ENCODE measurements around the gene DBP. TPM values are rescaled to one million over a fixed set of nuclear protein-coding genes. Genes with fewer than 3 reads are reported as not detected.

Gene DBP
- total and polyA plus RNA-seq, 4 donors: 6.8 to 16.8 (median 9.8) TPM

GRCh38 chr19:48625891-48626327, 11.3 kb downstream of the DBP start:
- Histone ChIP-seq H3K4me1 (ENCODE audit: control insufficient read depth in 5 of 5, insufficient read depth in 5 of 5, low read length in 5 of 5) (peaks cover 3 to 29% (median 9%) of the 10 kb centered on the region in 5 donors), H3K4me3 (no peak overlapping the region), H3K9me3 (ENCODE audit: control insufficient read depth in 4 of 4, insufficient read depth in 3 of 4, low read length in 3 of 4) (no peaks in the 10 kb centered on the region), H3K36me3 (ENCODE audit: control insufficient read depth in 4 of 4, insufficient read depth in 4 of 4, low read length in 4 of 4) (peaks cover 0 to 18% (median 0%) of the 10 kb centered on the region in 4 donors), H3K9ac (ENCODE audit: insufficient read depth in 1 of 2, low read length in 2 of 2) (no peak overlapping the region), H3K27ac (ENCODE audit: low read depth in 1 of 2, low read length in 1 of 2) (no peak overlapping the region), H3K27me3 (ENCODE audit: control insufficient read depth in 3 of 3, insufficient read depth in 3 of 3, low read length in 2 of 3) (no peaks in the 10 kb centered on the region)
- 92 to 94% methylated on average over 29 to 30 of the region's 30 CpGs for WGBS, 2 donors
- TF ChIP-seq, protein P1, sequence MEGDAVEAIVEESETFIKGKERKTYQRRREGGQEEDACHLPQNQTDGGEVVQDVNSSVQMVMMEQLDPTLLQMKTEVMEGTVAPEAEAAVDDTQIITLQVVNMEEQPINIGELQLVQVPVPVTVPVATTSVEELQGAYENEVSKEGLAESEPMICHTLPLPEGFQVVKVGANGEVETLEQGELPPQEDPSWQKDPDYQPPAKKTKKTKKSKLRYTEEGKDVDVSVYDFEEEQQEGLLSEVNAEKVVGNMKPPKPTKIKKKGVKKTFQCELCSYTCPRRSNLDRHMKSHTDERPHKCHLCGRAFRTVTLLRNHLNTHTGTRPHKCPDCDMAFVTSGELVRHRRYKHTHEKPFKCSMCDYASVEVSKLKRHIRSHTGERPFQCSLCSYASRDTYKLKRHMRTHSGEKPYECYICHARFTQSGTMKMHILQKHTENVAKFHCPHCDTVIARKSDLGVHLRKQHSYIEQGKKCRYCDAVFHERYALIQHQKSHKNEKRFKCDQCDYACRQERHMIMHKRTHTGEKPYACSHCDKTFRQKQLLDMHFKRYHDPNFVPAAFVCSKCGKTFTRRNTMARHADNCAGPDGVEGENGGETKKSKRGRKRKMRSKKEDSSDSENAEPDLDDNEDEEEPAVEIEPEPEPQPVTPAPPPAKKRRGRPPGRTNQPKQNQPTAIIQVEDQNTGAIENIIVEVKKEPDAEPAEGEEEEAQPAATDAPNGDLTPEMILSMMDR (IDR thresholded peaks at IDR 0.05; ENCODE audit: control extremely low read depth, extremely low read depth): no peak
- DNase-seq: no peak
- no peak for ATAC-seq (ENCODE audit: insufficient read depth, low FRiP score)

GRCh38 chr19:48624791-48625723, 12.1 kb downstream of the DBP start:
- peaks cover 0 to 18% (median 0%) of the 10 kb centered on the region in 4 donors for H3K36me3 ChIP-seq (ENCODE audit: control insufficient read depth in 4 of 4, insufficient read depth in 4 of 4, low read length in 4 of 4)
- H3K27me3 ChIP-seq (ENCODE audit: control insufficient read depth in 3 of 3, insufficient read depth in 3 of 3, low read length in 2 of 3): no peaks in the 10 kb centered on the region
- H3K9me3 ChIP-seq (ENCODE audit: control insufficient read depth in 4 of 4, insufficient read depth in 3 of 4, low read length in 3 of 4): no peaks in the 10 kb centered on the region
- TF ChIP-seq, protein P1 (IDR thresholded peaks at IDR 0.05; ENCODE audit: control extremely low read depth, extremely low read depth): no peak
- H3K27ac ChIP-seq (ENCODE audit: low read depth in 1 of 2, low read length in 1 of 2): peak overlapping the region; percentile 47 to 83
- DNase-seq (peak in 1 of 3 donors; percentile 40), ATAC-seq (ENCODE audit: insufficient read depth, low FRiP score) (no peak)
- 65 to 81% methylated on average over 24 of the region's 24 CpGs for WGBS, 2 donors
- peaks cover 3 to 20% (median 7%) of the 10 kb centered on the region in 5 donors for H3K4me1 ChIP-seq (ENCODE audit: control insufficient read depth in 5 of 5, insufficient read depth in 5 of 5, low read length in 5 of 5)
- no peak overlapping the region for H3K4me3 ChIP-seq
- H3K9ac ChIP-seq (ENCODE audit: insufficient read depth in 1 of 2, low read length in 2 of 2): no peak overlapping the region

DNA sequence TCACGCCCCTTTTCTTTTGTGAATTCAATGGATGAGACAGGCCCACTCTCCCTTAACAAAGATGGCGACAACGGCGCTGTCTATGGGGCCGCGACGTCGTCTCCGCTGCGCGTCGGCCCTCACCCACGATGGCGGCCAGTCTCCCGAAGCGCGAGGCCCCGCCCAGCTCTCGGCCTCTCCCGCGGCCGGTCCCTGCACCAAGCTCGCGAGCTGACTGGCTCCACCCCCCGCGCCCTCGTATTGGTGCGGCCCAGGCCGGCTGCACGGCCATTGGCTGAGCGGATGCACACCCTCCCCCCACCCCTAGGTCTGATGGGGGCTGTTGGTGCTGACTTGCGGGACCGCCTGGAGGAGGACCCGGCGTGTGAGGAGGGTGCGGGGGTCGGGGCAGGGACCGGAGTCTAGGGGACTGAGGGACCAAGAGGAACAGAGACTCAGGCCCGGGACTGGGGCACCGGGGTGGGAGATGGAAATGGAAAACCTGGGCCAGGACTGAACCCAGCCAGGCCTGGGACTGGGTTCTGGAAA, 13.0 kb downstream of the DBP start:
- TF ChIP-seq, protein P1 (IDR thresholded peaks at IDR 0.05; ENCODE audit: control extremely low read depth, extremely low read depth): no peak
- Histone ChIP-seq H3K36me3 (ENCODE audit: control insufficient read depth in 4 of 4, insufficient read depth in 4 of 4, low read length in 4 of 4) (peaks cover 0 to 15% (median 0%) of the 10 kb centered on the region in 4 donors), H3K9me3 (ENCODE audit: control insufficient read depth in 4 of 4, insufficient read depth in 3 of 4, low read length in 3 of 4) (no peaks in the 10 kb centered on the region), H3K27me3 (ENCODE audit: control insufficient read depth in 3 of 3, insufficient read depth in 3 of 3, low read length in 2 of 3) (no peaks in the 10 kb centered on the region), H3K9ac (ENCODE audit: insufficient read depth in 1 of 2, low read length in 2 of 2) (peak overlapping the region; percentile 51 to 87), H3K4me1 (ENCODE audit: control insufficient read depth in 5 of 5, insufficient read depth in 5 of 5, low read length in 5 of 5) (peaks cover 0 to 24% (median 6%) of the 10 kb centered on the region in 5 donors), H3K4me3 (peak overlapping the region; percentile 29), H3K27ac (ENCODE audit: low read depth in 1 of 2, low read length in 1 of 2) (peak overlapping the region; percentile 52 to 85)
- WGBS, 2 donors: 1% methylated on average over 40 of the region's 40 CpGs
- ATAC-seq (ENCODE audit: insufficient read depth, low FRiP score) (peak; percentile 84), DNase-seq (peak; percentile 99)
